Transverse colon (tissue), 4 donors: ENCODE results near the gene SLC3A2.

Source experiments
- EP300 ChIP-seq: sonication (generic); formaldehyde crosslinking; IDR thresholded peaks from one replicate; pipeline ENCODE4 v1.6.1; 2017; ENCODE audit warnings: antibody characterized with exemption, low read depth
- POLR2A ChIP-seq: fragments of 450-650 bp; IDR thresholded peaks from one replicate; pipeline ENCODE4 v1.6.1; 2016; ENCODE audit warnings: antibody characterized with exemption, mild to moderate bottlenecking, moderate library complexity
- POLR2AphosphoS5 ChIP-seq, 3 donors: sonication (generic); formaldehyde crosslinking; IDR thresholded peaks; one replicate each; pipeline ENCODE4 v1.6.1; 2016; ENCODE audit warnings: antibody characterized with exemption in 3 of 3
- TF ChIP-seq, protein P1 (sequence below), 5 experiments: fragments of 200-600 bp in 3 of 5; fragments of 450-650 bp in 2 of 5; sonication (generic) in 3 of 5; IDR thresholded peaks; 1 replicate in 2 of 5; 2 replicates in 3 of 5; pipeline ENCODE4 v1.5.1; 2016 to 2017; ENCODE audit warnings: antibody characterized with exemption in 5 of 5, inconsistent platforms in 3 of 5, mild to moderate bottlenecking in 2 of 5, moderate library complexity in 1 of 5

DNA sequence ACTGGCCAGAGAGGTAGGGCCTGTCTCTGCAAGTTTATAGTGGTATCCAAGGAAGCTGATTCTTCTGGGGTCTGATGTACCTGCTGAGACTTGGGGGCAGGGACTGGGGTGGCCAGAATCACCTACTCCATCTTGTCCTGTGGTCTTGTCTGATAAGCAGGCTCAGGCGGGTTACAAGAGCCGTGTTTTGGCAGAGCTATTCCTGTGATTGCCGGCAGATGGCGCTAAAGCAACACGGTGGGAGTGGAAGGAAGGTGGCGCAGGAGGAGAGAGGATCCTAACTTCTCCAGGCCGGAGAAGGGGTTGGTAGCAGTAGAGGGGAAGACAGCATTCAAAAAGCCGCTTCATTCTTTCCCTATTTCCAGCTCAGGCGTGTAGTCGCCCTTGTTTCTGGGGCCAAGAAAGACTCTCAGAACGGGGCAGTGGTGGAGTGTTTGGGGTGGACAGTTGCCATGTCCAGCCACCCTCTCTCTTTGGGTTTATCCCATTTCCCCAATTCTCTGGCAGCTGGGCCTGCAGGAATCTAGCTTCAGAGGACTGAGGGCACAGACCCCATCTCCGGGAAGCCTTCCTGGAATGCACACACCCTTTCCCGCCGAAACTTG lies 25.3 kb downstream of the SLC3A2 start:
- TF ChIP-seq, protein P1, sequence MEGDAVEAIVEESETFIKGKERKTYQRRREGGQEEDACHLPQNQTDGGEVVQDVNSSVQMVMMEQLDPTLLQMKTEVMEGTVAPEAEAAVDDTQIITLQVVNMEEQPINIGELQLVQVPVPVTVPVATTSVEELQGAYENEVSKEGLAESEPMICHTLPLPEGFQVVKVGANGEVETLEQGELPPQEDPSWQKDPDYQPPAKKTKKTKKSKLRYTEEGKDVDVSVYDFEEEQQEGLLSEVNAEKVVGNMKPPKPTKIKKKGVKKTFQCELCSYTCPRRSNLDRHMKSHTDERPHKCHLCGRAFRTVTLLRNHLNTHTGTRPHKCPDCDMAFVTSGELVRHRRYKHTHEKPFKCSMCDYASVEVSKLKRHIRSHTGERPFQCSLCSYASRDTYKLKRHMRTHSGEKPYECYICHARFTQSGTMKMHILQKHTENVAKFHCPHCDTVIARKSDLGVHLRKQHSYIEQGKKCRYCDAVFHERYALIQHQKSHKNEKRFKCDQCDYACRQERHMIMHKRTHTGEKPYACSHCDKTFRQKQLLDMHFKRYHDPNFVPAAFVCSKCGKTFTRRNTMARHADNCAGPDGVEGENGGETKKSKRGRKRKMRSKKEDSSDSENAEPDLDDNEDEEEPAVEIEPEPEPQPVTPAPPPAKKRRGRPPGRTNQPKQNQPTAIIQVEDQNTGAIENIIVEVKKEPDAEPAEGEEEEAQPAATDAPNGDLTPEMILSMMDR (IDR thresholded peaks at IDR 0.05), result peak; percentile 97 to 99 (median 98)
- TF ChIP-seq POLR2A (no peak), POLR2AphosphoS5 (IDR thresholded peaks at IDR 0.05) (no peak), EP300 (no peak)
